ENCODE results near the gene NIPBL. TPM values are rescaled to one million over a fixed set of nuclear protein-coding genes. Genes with fewer than 3 reads are reported as not detected.
"Not testable (repeated sequence)": the region's sequence is repeated elsewhere in the genome, so short reads cannot be mapped to it uniquely, and the experiment has no call there.

Gene NIPBL
- total and polyA plus RNA-seq, 2 of the 13 experiments (the other 11 are each of a cell fraction or from before 2014, with no cell fraction given): 12.3 to 32.3 TPM

DNA sequence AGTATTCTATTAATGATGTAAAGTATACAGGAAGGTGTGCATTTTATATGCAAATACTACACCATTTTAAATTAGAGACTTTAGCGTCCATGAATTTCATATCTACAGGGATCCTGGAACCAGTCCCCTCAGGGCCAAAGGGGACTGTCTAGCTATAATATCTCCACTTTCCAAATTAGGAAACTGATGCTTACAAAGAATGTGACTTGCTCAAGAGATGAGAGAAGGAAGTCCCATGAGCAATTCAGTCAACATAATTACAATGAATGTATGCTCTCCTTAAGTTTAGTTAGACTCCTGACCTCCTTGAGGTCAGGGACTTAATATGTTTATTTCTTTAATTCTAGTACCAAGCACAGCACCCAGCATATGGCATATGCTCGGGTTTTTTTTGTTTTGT, 23.7 kb downstream of the NIPBL start (continued):
- no peak for TF ChIP-seq RERE (CRISPR knock-in tag; IDR thresholded peaks at IDR 0.05; ENCODE audit: low read depth)
- TF ChIP-seq, protein P1, sequence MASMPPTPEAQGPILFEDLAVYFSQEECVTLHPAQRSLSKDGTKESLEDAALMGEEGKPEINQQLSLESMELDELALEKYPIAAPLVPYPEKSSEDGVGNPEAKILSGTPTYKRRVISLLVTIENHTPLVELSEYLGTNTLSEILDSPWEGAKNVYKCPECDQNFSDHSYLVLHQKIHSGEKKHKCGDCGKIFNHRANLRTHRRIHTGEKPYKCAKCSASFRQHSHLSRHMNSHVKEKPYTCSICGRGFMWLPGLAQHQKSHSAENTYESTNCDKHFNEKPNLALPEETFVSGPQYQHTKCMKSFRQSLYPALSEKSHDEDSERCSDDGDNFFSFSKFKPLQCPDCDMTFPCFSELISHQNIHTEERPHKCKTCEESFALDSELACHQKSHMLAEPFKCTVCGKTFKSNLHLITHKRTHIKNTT (CRISPR knock-in tag; IDR thresholded peaks at IDR 0.05): no peak
- no peak for TF ChIP-seq SSRP1 (CRISPR knock-in tag; IDR thresholded peaks at IDR 0.05)
- TF ChIP-seq ZNF790 (CRISPR knock-in tag; IDR thresholded peaks at IDR 0.05; ENCODE audit: borderline replicate concordance): no peak
- no peak for TF ChIP-seq ZMYM4 (CRISPR knock-in tag; IDR thresholded peaks at IDR 0.05)
- TF ChIP-seq RBM39 (IDR thresholded peaks at IDR 0.05; ENCODE audit: low read depth, low read length, poor library complexity, severe bottlenecking): no peak
- no peak for TF ChIP-seq HNF4A (CRISPR knock-in tag; IDR thresholded peaks at IDR 0.05)
- TF ChIP-seq NFRKB (IDR thresholded peaks at IDR 0.05): no peak
- no peak for TF ChIP-seq MTF1 (CRISPR knock-in tag; IDR thresholded peaks at IDR 0.05)

DNA sequence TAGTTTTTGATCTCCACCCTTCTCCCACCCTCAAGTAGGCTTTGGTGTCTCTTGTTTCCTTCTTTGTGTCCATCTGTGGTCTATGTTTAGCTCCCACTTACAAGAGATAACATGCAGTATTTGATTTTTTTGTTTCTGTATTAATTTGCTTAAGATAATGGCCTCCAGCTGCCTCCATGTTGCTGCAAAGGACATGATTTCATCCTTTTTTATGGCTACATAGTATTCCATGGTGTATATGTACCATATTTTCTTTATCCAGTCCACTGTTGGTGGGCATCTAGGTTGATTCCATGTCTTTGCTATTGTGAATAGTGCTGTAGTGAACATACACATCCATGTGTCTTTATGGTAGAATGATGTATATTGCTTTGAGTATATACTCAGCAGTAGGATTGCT, 24.5 kb downstream of the NIPBL start:
- not testable (repeated sequence) for BruUV-seq (replicated peaks)

More for the DNA sequence above, 24.5 kb downstream of the NIPBL start:
- in situ Hi-C loops (cut with HindIII; ENCODE audit: extremely low pct_ligation_motif_present, low pct_unique_long_range_greater_than_20kb); intact Hi-C loops (cut with micrococcal nuclease; ENCODE audit: unreplicated experiment); H3K4me1 ChIP-seq (ENCODE audit: insufficient read depth, low read length); FAIRE-seq; H3K27me3 ChIP-seq (ENCODE audit: control insufficient read depth in 1 of 2, insufficient read depth in 2 of 2, low read length in 2 of 2); H3K4me3 ChIP-seq (replicated peaks in 1 of 3; ENCODE audit: insufficient read depth in 1 of 3, low read depth in 2 of 3, low read length in 3 of 3); H3K9ac ChIP-seq (ENCODE audit: insufficient read depth, low read depth, low read length); H3K27ac ChIP-seq (ENCODE audit: extremely low read length, insufficient read depth, low read length); H3K36me3 ChIP-seq (replicated peaks in 1 of 2; ENCODE audit: control insufficient read depth in 1 of 2, insufficient read depth in 2 of 2, low read length in 2 of 2); CTCF ChIA-PET (ENCODE audit: low intra/inter-chr PET ratio, low total read pairs); H3K9me3 ChIP-seq (ENCODE audit: low read length); DNase-seq (ENCODE audit: low spot score); H3K4me2 ChIP-seq (ENCODE audit: low read depth, low read length); ATAC-seq; POLR2A ChIA-PET; H2AFZ ChIP-seq (ENCODE audit: low read length): not testable (repeated sequence)
- H3K79me2 ChIP-seq (ENCODE audit: insufficient read depth, low read length): peaks cover 96% of the 10 kb centered on the region
- H4K20me1 ChIP-seq (ENCODE audit: insufficient read depth, low read length): peaks cover 47% of the 10 kb centered on the region

Measured in HepG2 (cell line).